B cell (primary cell): ENCODE results near the gene OR52K1. TPM values are rescaled to one million over a fixed set of nuclear protein-coding genes. Genes with fewer than 3 reads are reported as not detected.
"Not testable (repeated sequence)": the region's sequence is repeated elsewhere in the genome, so short reads cannot be mapped to it uniquely, and the experiment has no call there.

Experiments
- ATAC-seq: fragments of 200-7000 bp; cut with Tn5 transposase; one replicate; pipeline ENCODE4 v1.10.0; 2021; ENCODE audit warnings: low read depth, mild to moderate bottlenecking, moderate number of reproducible peaks, moderate library complexity
- CTCF ChIA-PET: fragments of 350-600 bp; sonication (Branson Sonifier 250); formaldehyde crosslinking; loops from one replicate; lab custom pipeline; 2021; ENCODE audit warnings: antibody characterized with exemption, inconsistent platforms; lab: Charles Lee
- POLR2A ChIA-PET: fragments of 350-600 bp; sonication (Branson Sonifier 250); formaldehyde crosslinking; loops from one replicate; lab custom pipeline; 2021; ENCODE audit warnings: antibody characterized with exemption; lab: Charles Lee
- DNase-seq: peaks from one replicate; pipeline ENCODE4 v3.0.0; 2013
- H2AFZ ChIP-seq: 2 replicates; pipeline ENCODE4 v1.6.1; 2012; ENCODE audit warnings: mild to moderate bottlenecking, low read depth, low read length; ENCODE audit not compliant: insufficient read depth, poor library complexity, severe bottlenecking
- H3K27ac ChIP-seq, 2 donors: 1 replicate in 1 of 2; 2 replicates in 1 of 2; pipeline ENCODE4 v1.5.1; 2012 to 2013; ENCODE audit warnings: low read length in 2 of 2, mild to moderate bottlenecking in 2 of 2, moderate library complexity in 1 of 2
- H3K27me3 ChIP-seq, 4 experiments: fragments of 200-600 bp in 1 of 4; sonication (generic) in 1 of 4; replicated peaks in 1 of 4; 1 replicate in 2 of 4; 2 replicates in 2 of 4; pipeline versions ENCODE4 v1.6.1 to v1.7.0; 2013 to 2016; ENCODE audit warnings: low read length in 3 of 4, mild to moderate bottlenecking in 2 of 4, mixed read lengths in 1 of 4, moderate library complexity in 1 of 4; ENCODE audit not compliant: insufficient read depth in 4 of 4, control insufficient read depth in 3 of 4; ENCODE audit errors: control extremely low read depth in 1 of 4
- H3K36me3 ChIP-seq, 2 experiments: replicated peaks in 1 of 2; 1 replicate in 1 of 2; 2 replicates in 1 of 2; pipeline versions ENCODE4 v1.6.1 to v1.7.1; 2013; ENCODE audit warnings: low read length in 1 of 2; ENCODE audit not compliant: insufficient read depth in 2 of 2, control insufficient read depth in 1 of 2; ENCODE audit errors: control extremely low read depth in 1 of 2, extremely low read depth in 1 of 2
- H3K4me1 ChIP-seq, 2 donors: fragments of 200-600 bp in 1 of 2; sonication (generic) in 1 of 2; 1 replicate in 1 of 2; 2 replicates in 1 of 2; pipeline versions ENCODE4 v1.5.1 to v1.6.1; 2013 to 2017; ENCODE audit warnings: low read length in 2 of 2; ENCODE audit not compliant: control insufficient read depth in 2 of 2, insufficient read depth in 2 of 2
- H3K4me2 ChIP-seq: replicated peaks from 2 replicates; pipeline ENCODE3; 2012; ENCODE audit warnings: mild to moderate bottlenecking, low read depth, low read length; ENCODE audit not compliant: poor library complexity, severe bottlenecking
- H3K4me3 ChIP-seq, 5 experiments: fragments of 200-600 bp in 1 of 5; sonication (generic) in 1 of 5; 1 replicate in 3 of 5; 2 replicates in 2 of 5; pipeline versions ENCODE4 v1.5.1 to v1.7.0; 2011 to 2016; ENCODE audit warnings: low read length in 4 of 5, mild to moderate bottlenecking in 4 of 5, low read depth in 2 of 5, control low read depth in 1 of 5, moderate library complexity in 1 of 5; ENCODE audit not compliant: insufficient read depth in 1 of 5; ENCODE audit errors: control extremely low read depth in 1 of 5, extremely low read depth in 1 of 5
- H3K79me2 ChIP-seq: fragments of 200-600 bp; sonication (generic); one replicate; pipeline ENCODE4 v1.6.0; 2016; ENCODE audit warnings: low read length; ENCODE audit not compliant: control insufficient read depth, insufficient read depth
- H3K9ac ChIP-seq: fragments of 200-600 bp; sonication (generic); 2 replicates; pipeline ENCODE4 v1.6.1; 2017; ENCODE audit warnings: mild to moderate bottlenecking, low read length, moderate library complexity
- H3K9me3 ChIP-seq, 3 donors: one replicate each; pipeline versions ENCODE4 v1.6.1 to v1.7.1; 2013; ENCODE audit warnings: low read length in 2 of 3; ENCODE audit not compliant: control insufficient read depth in 2 of 3, insufficient read depth in 1 of 3; ENCODE audit errors: control extremely low read depth in 1 of 3
- H4K20me1 ChIP-seq: 2 replicates; pipeline ENCODE4 v1.6.0; 2012; ENCODE audit warnings: mild to moderate bottlenecking, low read length; ENCODE audit not compliant: insufficient read depth, control insufficient read depth, poor library complexity, severe bottlenecking
- H3K27ac Mint-ChIP-seq: one replicate; pipeline ENCODE4 v1.8.0; 2021; ENCODE audit warnings: mixed read lengths
- H3K27me3 Mint-ChIP-seq: one replicate; pipeline ENCODE4 v1.8.0; 2021; ENCODE audit warnings: mixed read lengths
- H3K4me1 Mint-ChIP-seq: one replicate; pipeline ENCODE4 v1.8.0; 2021; ENCODE audit warnings: mixed read lengths
- H3K4me3 Mint-ChIP-seq: one replicate; pipeline ENCODE4 v1.8.0; 2021; ENCODE audit warnings: mixed read lengths
- H3K9me3 Mint-ChIP-seq: one replicate; pipeline ENCODE4 v1.8.0; 2022; ENCODE audit warnings: mixed read lengths; ENCODE audit not compliant: insufficient read depth
- EZH2 ChIP-seq: IDR thresholded peaks from 2 replicates; pipeline ENCODE4 v1.6.1; 2012; ENCODE audit warnings: borderline replicate concordance, low read depth, mild to moderate bottlenecking, moderate library complexity, low read length; ENCODE audit not compliant: insufficient read depth, poor library complexity, severe bottlenecking
- WGBS: methylation state at CpG from one replicate; pipeline ENCODE4 v1.1.5; 2013; ENCODE audit warnings: missing lambda C conversion rate; ENCODE audit not compliant: insufficient coverage; 5-methylcytosine and 5-hydroxymethylcytosine counted together
- intact Hi-C: fragments of 100-400 bp; cut with micrococcal nuclease; formaldehyde crosslinking; loops from one replicate; pipeline ENCODE4 v1.10.0; 2022
- polyA plus RNA-seq: library from polyadenylated mRNA; depleted of rRNA; stranded (reverse); fragments of >200 nt; gene quantifications from 2 replicates; pipeline ENCODE4 v1.2.3, GENCODE V29; 2012
- total RNA-seq, 2 donors: library from RNA; stranded (reverse); fragments of 120-200 nt in 1 of 2; gene quantifications; 1 replicate in 1 of 2; 2 replicates in 1 of 2; pipeline versions ENCODE4 v1.2.3 to v1.2.4, GENCODE V29; 2013 to 2022
- TF ChIP-seq, protein P1 (sequence below): fragments of 200-600 bp; IDR thresholded peaks from one replicate; pipeline ENCODE4 v1.8.0; 2022; ENCODE audit warnings: antibody characterized with exemption, mild to moderate bottlenecking

Gene OR52K1
- total and polyA plus RNA-seq, 2 donors (not counting 1 experiment from before 2014, with no cell fraction given): not detected

DNA sequence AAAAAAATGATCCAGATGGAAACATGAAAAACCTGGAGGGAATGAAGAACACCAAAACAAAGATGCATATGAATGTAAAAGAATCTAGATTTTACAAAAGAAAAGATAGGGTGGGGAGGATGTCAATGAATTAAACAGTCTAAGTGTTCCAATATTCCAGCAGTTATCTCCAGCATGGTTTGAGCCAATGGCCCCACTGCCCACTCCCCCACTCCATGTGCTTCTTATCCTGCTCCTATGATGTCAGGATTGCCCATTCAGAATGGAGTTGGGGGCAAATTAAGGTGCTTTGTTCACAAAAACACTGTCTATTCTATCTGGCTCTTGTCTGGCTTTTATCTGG, 1.2 kb upstream of the OR52K1 start:
- no peak overlapping the region for H3K27ac Mint-ChIP-seq
- H3K4me1 Mint-ChIP-seq: no peaks in the 10 kb centered on the region
- Histone ChIP-seq H2AFZ (no peak overlapping the region), H3K9ac (no peak overlapping the region), H3K36me3 (no peaks in the 10 kb centered on the region), H3K9me3 (no peaks in the 10 kb centered on the region), H3K4me3 (no peak overlapping the region), H4K20me1 (no peaks in the 10 kb centered on the region), H3K4me1 (no peaks in the 10 kb centered on the region), H3K79me2 (no peaks in the 10 kb centered on the region), H3K27ac (no peak overlapping the region), H3K4me2 (no peak overlapping the region), H3K27me3 (peaks cover 0 to 5% (median 0%) of the 10 kb centered on the region in 4 experiments)
- ChIA-PET POLR2A (no interaction called here), CTCF (no interaction called here)
- TF ChIP-seq, protein P1, sequence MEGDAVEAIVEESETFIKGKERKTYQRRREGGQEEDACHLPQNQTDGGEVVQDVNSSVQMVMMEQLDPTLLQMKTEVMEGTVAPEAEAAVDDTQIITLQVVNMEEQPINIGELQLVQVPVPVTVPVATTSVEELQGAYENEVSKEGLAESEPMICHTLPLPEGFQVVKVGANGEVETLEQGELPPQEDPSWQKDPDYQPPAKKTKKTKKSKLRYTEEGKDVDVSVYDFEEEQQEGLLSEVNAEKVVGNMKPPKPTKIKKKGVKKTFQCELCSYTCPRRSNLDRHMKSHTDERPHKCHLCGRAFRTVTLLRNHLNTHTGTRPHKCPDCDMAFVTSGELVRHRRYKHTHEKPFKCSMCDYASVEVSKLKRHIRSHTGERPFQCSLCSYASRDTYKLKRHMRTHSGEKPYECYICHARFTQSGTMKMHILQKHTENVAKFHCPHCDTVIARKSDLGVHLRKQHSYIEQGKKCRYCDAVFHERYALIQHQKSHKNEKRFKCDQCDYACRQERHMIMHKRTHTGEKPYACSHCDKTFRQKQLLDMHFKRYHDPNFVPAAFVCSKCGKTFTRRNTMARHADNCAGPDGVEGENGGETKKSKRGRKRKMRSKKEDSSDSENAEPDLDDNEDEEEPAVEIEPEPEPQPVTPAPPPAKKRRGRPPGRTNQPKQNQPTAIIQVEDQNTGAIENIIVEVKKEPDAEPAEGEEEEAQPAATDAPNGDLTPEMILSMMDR: no peak
- no peak for TF ChIP-seq EZH2
- no peak overlapping the region for H3K4me3 Mint-ChIP-seq
- no peak for ATAC-seq
- no peak for DNase-seq
- no peaks in the 10 kb centered on the region for H3K27me3 Mint-ChIP-seq
- no peaks in the 10 kb centered on the region for H3K9me3 Mint-ChIP-seq
- intact Hi-C loops: no loop called here

DNA sequence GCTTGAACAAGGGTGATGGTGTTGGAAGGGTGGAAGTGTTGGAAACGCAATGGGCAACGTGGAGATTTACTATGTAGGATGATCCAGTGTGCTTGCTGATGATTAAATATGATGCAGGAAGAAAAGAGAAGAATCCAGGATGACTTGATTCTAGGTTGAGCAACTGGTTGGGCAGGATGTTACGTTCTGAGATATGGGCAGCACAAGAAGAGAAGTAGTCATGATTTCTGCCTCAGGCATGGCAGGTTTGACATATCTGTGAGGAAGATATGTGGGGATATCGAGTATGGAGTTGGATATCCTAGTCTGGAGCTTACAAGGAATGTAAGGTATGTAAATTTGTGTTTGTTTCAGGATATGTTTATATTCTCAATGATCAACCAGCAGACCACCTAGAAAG, 1.9 kb downstream of the OR52K1 start:
- intact Hi-C loops: no loop called here
- H4K20me1 ChIP-seq: no peaks in the 10 kb centered on the region
- H3K27me3 ChIP-seq: peaks cover 0 to 8% (median 2%) of the 10 kb centered on the region in 4 experiments
- Mint-ChIP-seq H3K4me1 (no peaks in the 10 kb centered on the region), H3K27me3 (peaks cover 5% of the 10 kb centered on the region), H3K27ac (no peak overlapping the region), H3K4me3 (no peak overlapping the region), H3K9me3 (no peaks in the 10 kb centered on the region)
- no peak overlapping the region for H3K4me3 ChIP-seq
- WGBS: 66% methylated on average over 4 of the region's 4 CpGs
- H3K9me3 ChIP-seq: no peaks in the 10 kb centered on the region
- CTCF ChIA-PET: interaction anchor here (0.6 to 1.5 kb wide), 2 partner anchors 9 to 297 kb away, joined by 3 read pairs; no protein-coding TSS in a partner anchor
- ATAC-seq: no peak
- H3K36me3 ChIP-seq: no peaks in the 10 kb centered on the region
- no peak for TF ChIP-seq EZH2
- TF ChIP-seq, protein P1: no peak
- DNase-seq: no peak
- no peak overlapping the region for H3K4me2 ChIP-seq
- POLR2A ChIA-PET: no interaction called here
- no peak overlapping the region for H3K9ac ChIP-seq
- no peak overlapping the region for H3K27ac ChIP-seq
- no peak overlapping the region for H2AFZ ChIP-seq
- no peaks in the 10 kb centered on the region for H3K4me1 ChIP-seq
- no peaks in the 10 kb centered on the region for H3K79me2 ChIP-seq

DNA sequence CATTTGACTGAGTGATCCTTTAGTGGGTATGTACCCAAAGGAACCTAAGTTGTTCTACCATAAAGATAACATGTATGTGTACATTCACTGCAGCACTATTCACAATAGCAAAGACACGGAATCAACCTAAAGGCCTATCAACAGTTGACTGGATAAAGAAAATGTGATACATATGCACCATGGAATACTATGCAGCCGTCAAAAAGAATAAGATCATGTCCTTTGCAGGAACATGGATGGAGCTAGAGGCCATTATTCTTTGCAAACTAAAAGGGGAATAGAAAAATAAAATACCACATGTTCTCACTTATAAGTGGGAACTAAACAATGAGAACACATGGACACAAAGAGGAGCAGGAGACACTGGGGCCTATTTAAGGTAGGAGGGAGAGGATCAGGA, 9.0 kb downstream of the OR52K1 start:
- no CpG with 5 or more reads among the region's 2 CpGs for WGBS
- H3K4me2 ChIP-seq, H2AFZ ChIP-seq, POLR2A ChIA-PET, H3K9me3 Mint-ChIP-seq, H3K4me3 Mint-ChIP-seq, H3K9me3 ChIP-seq, H3K9ac ChIP-seq, H4K20me1 ChIP-seq, H3K79me2 ChIP-seq, H3K27me3 ChIP-seq, intact Hi-C loops, H3K4me1 Mint-ChIP-seq, H3K36me3 ChIP-seq, H3K27ac Mint-ChIP-seq, H3K27ac ChIP-seq, H3K4me3 ChIP-seq, H3K4me1 ChIP-seq, ATAC-seq, DNase-seq: not testable (repeated sequence)
- peaks cover 41% of the 10 kb centered on the region for H3K27me3 Mint-ChIP-seq
- CTCF ChIA-PET: interaction anchor here (1.1 to 5.9 kb wide), 5 partner anchors 12 to 312 kb away, joined by 3 to 87 read pairs (median 4); partner anchors contain the start of gene TRIM21
